Stimulated activated naive CD4-positive, alpha-beta T cell treated with Interleukin-2 at 50 U/mL for 16 hours (primary cell): ENCODE data around the gene SLC28A3.
A peak's percentile ranks its signal among the peaks of the same experiment; 100 is the strongest.

Experiments used
- DNase-seq: peaks from one replicate; lab custom pipeline; 2025; lab: John Stamatoyannopoulos, UW

The SLC28A3 gene

DNA sequence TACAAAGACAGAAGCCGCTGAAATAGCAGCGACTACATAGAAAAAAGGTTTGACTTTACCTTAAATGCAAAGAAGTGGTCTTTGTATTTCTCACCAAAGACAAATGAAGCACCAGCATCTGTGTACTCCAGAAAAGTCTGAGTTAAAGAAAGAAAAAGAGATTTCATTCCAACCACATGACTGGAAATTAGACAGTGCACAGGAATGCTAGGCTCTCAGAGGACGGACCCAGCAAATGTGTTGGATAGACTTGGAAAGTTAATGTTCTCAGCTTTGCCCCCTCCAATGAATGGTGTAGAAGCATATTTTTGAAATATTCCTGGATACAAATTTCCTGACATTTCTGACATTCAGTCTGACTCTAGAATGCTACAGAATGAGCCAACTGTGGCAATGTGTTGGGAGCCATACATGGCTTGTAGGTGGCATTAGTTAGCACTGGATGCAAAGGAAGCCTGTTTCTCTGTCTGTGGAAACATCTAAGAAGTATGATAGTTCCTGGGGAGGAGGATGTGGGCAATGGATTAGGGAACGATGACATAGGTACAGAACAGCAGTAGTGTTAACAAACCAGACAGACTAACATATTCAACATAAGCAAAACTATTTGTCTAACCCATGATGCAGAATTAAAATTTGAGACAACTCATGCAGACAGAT, 43.3 kb downstream of the SLC28A3 start:
- no peak for DNase-seq

DNA sequence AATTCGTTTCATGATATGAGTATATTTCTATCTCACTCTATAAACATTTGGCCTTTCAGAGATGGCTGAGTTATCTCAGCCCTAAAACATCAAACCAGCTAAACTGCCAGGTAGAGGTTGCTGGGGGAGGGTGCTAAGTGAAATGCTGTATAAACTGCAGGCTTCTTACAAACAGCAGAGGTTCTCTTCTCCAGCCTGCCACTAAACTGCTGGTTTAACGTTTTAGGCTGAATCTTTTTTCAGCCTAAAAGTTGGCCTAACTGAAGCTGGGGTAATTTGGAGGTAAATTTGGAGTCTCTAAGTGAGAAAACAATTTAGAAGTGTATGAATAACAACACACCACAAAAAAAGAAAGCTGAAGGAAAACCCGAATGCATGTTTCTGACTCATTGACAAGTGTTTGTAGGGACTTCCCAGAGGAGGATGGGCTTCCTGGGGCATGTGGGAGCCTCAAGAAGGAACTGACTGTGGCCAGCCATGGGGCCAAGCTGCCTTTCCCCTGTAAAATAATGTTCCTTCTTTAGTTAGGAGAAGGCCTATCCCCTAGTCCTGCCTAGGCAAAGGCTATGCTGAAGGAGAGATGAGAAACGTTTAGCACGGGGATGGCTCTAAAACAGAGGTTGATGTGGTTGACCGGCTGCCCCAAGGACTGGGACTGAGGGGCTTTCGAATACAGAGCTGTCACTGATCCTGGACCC, 44.3 kb downstream of the SLC28A3 start:
- peak; percentile 60 for DNase-seq

DNA sequence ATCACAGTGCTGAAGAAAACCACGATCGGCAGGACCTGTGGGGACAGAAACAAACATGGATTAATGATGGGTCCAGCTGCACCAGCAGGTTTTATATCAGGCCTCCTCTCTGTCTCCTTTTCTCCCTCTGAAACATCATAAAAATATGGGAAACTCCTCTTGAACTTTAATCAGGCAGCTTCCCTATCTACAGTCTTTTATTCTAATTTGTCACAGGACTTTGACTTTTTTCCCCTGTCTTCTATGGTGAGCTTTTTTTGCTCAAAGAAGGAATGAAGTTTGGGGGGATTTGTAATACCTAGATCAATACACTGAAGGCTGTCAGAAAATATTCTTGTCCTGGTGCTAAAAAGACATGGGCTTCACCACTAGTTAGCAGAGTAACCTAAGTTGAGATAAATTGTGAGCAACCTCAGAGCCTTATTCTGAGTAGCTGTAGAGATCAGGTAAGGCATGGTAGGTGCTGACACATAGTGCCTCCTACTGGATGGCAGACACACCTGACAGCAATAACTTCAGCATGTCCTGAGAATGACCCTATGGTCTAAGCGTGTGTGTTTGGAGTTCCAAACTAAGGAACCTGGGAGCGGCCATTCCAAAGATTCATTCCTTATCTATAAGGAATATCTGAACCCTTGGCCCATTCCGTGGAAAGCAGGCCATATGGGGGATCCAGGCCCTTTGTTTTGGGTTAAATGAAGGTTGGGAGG, 46.2 kb downstream of the SLC28A3 start:
- no peak for DNase-seq

- DNase-seq, result no peak
These were observed 47.4 kb downstream of the SLC28A3 start for GRCh38 chr9:84293001-84293798.

- no peak for DNase-seq
These were observed 55.2 kb downstream of the SLC28A3 start for GRCh38 chr9:84285381-84285780.

DNA sequence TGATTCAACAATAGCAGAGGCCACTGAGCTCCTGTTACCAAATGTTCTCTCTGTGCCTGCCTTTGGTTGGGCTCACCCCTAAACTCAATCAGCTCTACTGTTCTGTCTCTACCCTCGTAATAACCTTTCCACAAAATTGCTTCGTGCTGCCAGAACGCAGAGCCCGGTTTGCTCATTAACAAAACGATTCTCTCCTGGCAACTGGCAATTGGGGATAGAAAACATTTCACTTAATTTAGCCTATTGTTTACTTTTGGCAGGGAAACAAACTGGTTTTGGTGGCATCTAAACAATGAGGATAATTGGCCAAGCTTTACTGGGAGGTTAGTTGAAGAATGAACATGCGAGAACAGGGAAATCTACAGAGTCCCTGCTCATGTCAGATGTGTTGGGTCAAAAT, 56.6 kb downstream of the SLC28A3 start:
- no peak for DNase-seq

DNA sequence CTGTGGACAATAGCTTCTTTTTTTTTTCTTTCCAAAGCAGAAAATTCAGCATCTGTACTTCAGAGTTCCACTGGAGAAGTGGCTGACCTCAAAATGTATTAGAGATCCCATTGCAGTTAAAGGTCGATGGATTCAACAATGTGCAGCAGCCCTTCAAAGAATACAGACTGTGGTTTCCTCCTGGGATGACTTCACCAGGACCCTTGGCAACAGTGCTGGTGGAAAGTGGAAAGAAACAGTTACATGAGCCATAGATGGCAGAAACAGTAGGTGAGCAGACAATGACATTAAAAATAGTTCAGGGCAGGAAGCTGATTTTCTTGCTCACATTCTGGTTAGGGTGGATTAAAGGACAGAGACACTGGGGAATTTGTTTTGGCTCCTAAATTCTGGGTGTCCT, 62.4 kb downstream of the SLC28A3 start:
- no peak for DNase-seq

DNA sequence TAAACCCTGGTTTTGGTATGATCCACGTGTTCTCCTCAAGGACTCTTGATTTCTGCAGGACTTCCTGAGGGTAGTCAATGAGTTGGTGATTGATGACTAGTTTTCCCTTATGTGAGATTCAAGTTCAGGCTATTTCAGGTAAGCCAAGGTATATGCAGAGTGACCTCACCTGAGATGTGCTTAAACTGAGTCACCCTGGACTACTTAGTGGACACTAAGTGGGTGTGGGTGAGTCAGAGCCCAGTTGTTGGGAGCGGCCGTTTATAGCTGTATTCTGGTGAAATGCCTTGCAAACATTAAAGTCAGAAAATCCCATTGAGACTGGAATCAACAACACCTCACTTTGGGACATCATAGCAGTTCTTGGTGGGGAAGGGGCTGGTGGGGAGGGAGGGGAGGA, 62.9 kb downstream of the SLC28A3 start:
- DNase-seq, result no peak

GRCh38 chr9:84276741-84277140, 63.8 kb downstream of the SLC28A3 start:
- DNase-seq, result no peak

DNA sequence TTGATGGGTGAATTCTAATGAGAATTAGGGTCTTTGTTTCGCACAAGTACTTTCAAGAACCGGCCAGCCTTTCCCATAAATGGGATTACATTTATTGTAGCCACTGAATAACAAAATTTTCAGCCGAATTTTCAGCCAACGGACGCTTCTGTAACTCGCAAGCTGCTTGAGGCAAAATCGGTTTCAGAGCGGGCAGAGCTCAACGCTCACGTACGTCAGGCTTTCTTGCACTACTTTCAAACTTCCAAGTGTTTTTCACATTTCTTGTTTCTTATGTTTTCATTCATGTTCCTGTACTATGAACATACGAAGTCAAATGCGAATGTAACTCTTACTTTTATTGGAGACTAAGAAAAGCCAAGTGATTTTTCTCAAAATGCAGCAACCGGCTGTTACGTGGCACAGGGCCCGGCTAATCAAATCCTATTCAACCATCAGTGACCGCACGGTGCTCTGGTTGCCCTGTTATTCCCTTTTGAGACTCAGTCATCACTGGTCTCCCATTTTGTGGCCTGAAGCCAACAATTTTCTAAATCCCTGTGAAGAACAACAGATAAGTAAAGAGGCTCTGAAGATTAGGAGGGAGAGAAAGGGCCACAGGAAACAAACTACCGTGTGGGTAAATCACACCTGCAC, 68.5 kb downstream of the SLC28A3 start:
- DNase-seq, result no peak

DNA sequence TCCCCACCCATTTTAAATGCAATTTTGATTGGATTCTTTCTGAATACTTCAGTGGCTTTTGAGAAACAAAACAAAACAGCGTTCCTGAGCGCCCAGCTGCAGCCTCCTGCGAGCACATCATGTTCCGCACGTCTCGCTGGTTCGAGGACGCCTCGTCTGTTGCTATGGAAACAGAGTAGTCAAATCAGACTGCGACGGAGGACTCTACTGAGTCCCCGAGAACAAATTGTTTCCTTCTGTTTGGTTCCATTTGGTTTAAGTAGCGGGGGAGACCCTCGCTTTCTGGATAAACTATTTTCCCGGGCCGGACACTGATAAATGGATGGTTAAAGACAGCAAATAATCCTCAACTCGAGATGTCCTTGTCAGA, 69.0 kb downstream of the SLC28A3 start:
- DNase-seq, result no peak

- DNase-seq, result no peak
These were observed 69.6 kb downstream of the SLC28A3 start for GRCh38 chr9:84270847-84271530.

GRCh38 chr9:84266087-84266561, 74.4 kb downstream of the SLC28A3 start:
- DNase-seq, result no peak

- DNase-seq, result no peak
These were observed 76.1 kb downstream of the SLC28A3 start for GRCh38 chr9:84264307-84265029.

- DNase-seq, result peak; percentile 14
These were observed 79.3 kb downstream of the SLC28A3 start for GRCh38 chr9:84261070-84261746.

DNA sequence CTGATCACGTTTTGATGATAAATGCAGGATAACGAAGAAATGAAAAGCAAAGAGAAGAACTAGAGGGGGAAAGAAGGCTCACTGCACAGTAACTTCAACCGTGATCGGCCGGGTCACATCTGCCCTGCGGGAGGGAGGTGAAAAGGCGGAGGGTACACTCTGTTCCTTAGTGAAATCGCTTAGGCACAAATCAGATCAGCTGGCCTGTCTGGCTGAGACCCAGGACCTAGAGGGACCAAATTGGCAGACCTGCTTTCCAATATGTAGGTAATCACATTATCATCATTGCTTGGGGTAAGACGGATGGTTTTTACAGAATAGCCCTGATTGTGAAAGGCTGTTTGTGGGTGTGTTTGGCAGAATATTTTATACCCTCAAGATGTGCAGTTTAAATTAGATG, 82.2 kb downstream of the SLC28A3 start:
- DNase-seq, result no peak

GRCh38 chr9:84255696-84256095, 84.9 kb downstream of the SLC28A3 start:
- DNase-seq, result no peak

DNA sequence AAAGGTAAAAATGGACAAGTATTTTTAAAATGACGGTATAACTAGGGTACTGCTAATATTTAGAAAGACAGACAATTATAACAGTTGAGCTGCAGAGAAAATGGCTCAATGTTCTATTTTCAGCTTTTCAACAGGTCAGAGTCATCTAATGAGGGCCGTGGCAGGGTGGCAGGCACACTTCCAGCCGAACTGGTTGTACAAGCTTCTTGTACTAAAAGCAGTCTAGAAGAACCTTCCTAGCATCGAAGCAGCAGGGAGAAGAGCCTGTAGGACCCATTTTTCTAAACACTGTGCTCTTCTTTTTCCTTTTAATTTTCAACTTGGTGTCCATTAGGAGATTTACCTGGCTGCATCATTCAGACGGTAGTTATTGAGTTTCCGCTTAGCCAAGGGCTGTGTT, 85.6 kb downstream of the SLC28A3 start:
- DNase-seq, result no peak

GRCh38 chr9:84251921-84252320, 88.6 kb downstream of the SLC28A3 start:
- no peak for DNase-seq

- no peak for DNase-seq
These were observed 98.7 kb downstream of the SLC28A3 start for GRCh38 chr9:84241817-84242373.
